Activated CD8-positive, alpha-beta T cell treated with anti-CD3 and anti-CD28 coated beads, Interleukin-2, amount 10 ng/mL, durations not matched to agents 7 days and 5 days (primary cell): ENCODE measurements around the gene ANKS6. TPM values are rescaled to one million over a fixed set of nuclear protein-coding genes. Genes with fewer than 3 reads are reported as not detected.

Experiments used
- ATAC-seq: fragments of 150-1000 bp; cut with Tn5 transposase; one replicate; pipeline ENCODE4 v1.10.0; 2021; ENCODE audit warnings: moderate library complexity
- CTCF ChIA-PET: fragments of 350-600 bp; sonication (Branson Sonifier 250); formaldehyde crosslinking; loops from one replicate; lab custom pipeline; 2021; ENCODE audit warnings: antibody characterized with exemption; lab: Charles Lee
- POLR2A ChIA-PET: fragments of 350-600 bp; sonication (Branson Sonifier 250); formaldehyde crosslinking; loops from one replicate; lab custom pipeline; 2021; ENCODE audit warnings: antibody characterized with exemption; lab: Charles Lee
- DNase-seq: peaks from one replicate; pipeline ENCODE4 v3.0.0-alpha.2; 2020
- H3K27ac Mint-ChIP-seq: one replicate; pipeline ENCODE4 v1.8.0; 2021; ENCODE audit warnings: mild to moderate bottlenecking, mixed read lengths
- H3K27me3 Mint-ChIP-seq: one replicate; pipeline ENCODE4 v1.8.0; 2021; ENCODE audit warnings: low read depth, mixed read lengths
- H3K36me3 Mint-ChIP-seq: one replicate; pipeline ENCODE4 v1.8.0; 2021; ENCODE audit warnings: low read depth, mixed read lengths
- H3K4me1 Mint-ChIP-seq: one replicate; pipeline ENCODE4 v1.8.0; 2021; ENCODE audit warnings: low read depth, mixed read lengths
- H3K4me3 Mint-ChIP-seq: one replicate; pipeline ENCODE4 v1.8.0; 2021; ENCODE audit warnings: mild to moderate bottlenecking, mixed read lengths
- H3K9me3 Mint-ChIP-seq: one replicate; pipeline ENCODE4 v1.8.0; 2022; ENCODE audit warnings: mixed read lengths; ENCODE audit not compliant: insufficient read depth
- total RNA-seq, 2 experiments: library from RNA; stranded (reverse); gene quantifications; one replicate each; pipeline ENCODE4 v1.2.3, GENCODE V29; 2021

ANKS6 gene
- total RNA-seq, 2 experiments from 2014 or later, result 3.8 to 5.8 TPM

DNA sequence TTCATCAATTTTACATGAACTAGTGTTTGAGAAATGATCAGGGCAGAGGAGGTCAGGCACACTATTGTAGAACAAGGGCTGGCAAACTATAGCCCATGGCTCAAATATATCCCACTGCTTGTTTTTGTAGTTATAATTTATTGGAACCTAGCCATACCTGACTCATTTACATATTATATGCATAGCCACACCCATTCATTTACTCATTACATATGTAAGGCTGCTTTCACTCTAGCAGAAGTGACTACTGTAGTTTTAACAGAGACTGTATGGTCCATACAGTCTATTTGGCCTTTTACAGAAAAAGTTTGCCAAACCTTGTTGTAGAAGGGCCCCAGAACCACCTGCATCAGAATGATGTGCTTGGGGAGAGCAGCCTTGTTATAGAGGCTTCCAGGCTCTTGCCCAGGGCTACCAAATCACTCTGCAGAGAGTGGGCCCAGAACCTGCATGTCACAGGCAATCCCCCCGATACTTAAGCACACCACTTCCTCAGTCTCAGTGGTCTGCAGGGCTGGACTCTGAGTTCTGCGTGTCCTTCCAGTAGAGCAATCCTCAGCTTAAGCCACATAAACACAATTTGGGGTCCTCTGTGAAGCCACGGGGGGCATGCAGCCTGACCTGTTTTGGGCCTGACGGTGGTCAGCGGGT lies 6.7 kb downstream of the ANKS6 start:
- ATAC-seq (no peak), DNase-seq (no peak)
- CTCF ChIA-PET, result interaction anchor here (0.9 to 2.6 kb wide), 3 partner anchors 13 to 473 kb away, joined by 3 to 12 read pairs (median 6); no protein-coding TSS in a partner anchor
- POLR2A ChIA-PET, result no interaction called here
- Mint-ChIP-seq H3K27me3 (no peaks in the 10 kb centered on the region), H3K36me3 (no peaks in the 10 kb centered on the region), H3K4me3 (no peak overlapping the region), H3K27ac (no peak overlapping the region), H3K4me1 (peaks cover 10% of the 10 kb centered on the region), H3K9me3 (no peaks in the 10 kb centered on the region)

DNA sequence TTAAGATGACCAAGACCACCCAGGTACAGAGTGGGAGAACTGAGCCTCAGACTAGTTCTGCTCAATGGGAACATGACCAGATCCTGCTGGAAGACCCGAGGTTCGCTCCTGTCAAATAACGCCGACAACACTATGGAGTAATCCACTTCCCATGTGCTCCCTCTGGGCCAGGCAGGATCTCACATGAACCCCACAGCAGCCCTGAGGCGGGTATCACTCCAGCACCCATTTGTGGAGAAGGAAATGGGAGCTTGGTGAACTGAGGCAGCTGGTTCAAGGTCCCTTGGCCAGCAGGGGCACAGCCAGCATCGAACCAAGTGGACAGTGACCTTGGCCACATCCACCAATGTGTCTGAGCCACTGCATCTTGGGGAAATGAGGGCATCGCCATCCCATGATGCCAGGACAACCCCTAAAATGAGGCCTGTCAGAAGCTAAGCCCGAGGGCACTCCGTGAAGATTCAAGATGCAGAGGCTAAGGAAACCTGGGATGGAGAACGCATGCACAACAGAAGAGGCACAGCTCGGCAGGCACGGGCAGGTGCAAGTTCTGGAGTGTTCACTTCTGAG lies 8.5 kb downstream of the ANKS6 start:
- Mint-ChIP-seq H3K27me3 (no peaks in the 10 kb centered on the region), H3K9me3 (no peaks in the 10 kb centered on the region), H3K4me1 (peaks cover 10% of the 10 kb centered on the region), H3K36me3 (no peaks in the 10 kb centered on the region), H3K27ac (no peak overlapping the region), H3K4me3 (no peak overlapping the region)
- ATAC-seq, result no peak
- DNase-seq, result no peak
- ChIA-PET CTCF (interaction anchor here (1.7 to 2.6 kb wide), 2 partner anchors 12 to 13 kb away, joined by 6 to 12 read pairs; no protein-coding TSS in a partner anchor), POLR2A (no interaction called here)

DNA sequence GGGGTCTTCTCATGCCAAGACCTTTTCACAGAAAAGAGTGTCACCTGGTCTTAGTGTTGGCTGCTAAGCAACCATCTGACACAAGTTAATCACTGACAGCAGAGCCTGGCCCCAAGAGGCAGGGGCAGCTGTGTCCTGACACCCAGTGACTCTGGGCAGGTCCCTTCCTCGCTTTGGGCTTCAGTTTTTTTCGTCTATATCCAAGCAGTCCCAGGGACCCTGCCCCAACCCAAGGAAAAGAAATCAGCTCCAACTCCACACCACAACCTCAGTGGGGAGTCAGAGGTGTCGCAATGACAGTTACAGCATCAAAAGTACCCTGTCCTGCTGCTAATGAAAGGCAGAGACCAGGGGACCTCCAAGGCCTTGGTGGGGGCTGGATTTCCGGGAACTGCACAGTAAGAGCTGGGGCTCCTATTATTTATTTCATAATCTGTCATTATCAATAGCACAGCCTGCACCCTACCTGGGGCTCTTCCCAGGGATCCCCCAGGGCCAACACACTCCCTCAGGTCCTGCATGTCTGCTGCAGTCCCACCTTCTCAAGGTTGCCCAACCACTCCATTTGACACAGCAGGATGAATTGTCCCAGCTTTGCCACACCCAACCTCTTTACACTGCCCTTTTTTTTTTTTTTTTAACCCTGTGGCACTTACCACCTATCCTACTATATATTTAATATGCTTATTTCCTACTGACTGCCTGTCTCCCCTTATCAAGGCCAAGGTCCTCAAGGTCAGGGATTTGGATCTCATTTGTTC lies 9.4 kb downstream of the ANKS6 start:
- ChIA-PET POLR2A (no interaction called here), CTCF (no interaction called here)
- no peak for ATAC-seq
- Mint-ChIP-seq H3K9me3 (no peaks in the 10 kb centered on the region), H3K4me3 (no peak overlapping the region), H3K4me1 (peaks cover 8% of the 10 kb centered on the region), H3K27ac (no peak overlapping the region), H3K36me3 (no peaks in the 10 kb centered on the region), H3K27me3 (no peaks in the 10 kb centered on the region)
- no peak for DNase-seq

DNA sequence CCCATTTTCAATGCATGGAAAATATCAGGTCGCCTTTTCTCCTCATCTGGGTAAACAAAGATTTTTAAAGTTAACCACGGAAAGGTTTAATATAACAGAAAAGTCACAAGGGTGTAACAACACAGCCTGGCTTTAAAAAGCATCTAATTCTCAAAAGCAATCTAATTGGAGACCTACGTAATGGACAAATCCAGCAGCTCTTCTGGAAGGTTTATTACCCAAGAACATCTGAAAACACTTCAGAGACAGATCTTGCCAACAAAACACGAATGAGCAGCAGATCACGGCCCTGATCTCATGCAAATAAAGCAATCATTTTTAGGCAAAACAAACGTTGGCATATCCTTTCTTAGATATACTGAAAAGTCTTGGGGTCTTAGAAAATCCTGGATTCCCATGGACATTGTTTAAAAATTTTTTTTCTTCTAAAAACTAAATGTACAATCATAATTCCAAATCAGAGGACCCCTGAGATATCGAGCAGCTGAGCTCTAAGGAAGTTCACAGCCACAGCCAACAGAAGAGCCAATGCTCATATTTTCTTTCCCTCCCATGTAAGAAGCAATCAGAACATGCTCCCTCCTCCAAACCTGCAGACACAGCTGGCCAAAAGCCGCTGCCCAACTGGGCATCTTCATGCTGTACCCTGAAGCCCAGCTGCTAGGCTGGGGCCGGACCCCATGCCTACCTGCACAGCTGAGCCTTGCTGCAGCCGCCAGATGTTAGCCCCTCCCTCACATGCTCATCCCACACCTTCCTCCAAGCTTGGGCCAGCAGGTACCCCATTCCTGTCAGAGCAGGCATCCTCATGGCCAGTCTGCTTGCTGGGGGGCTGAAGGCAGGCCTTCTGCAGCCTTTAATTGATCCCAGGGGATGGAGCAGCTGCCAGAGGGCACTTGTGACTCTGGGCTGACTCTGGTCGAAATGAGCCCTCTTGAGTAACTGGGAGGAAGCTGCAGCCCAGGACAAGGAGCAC lies 11.2 kb downstream of the ANKS6 start:
- Mint-ChIP-seq H3K36me3 (no peaks in the 10 kb centered on the region), H3K4me1 (no peaks in the 10 kb centered on the region), H3K27me3 (no peaks in the 10 kb centered on the region), H3K4me3 (no peak overlapping the region), H3K27ac (no peak overlapping the region), H3K9me3 (no peaks in the 10 kb centered on the region)
- POLR2A ChIA-PET, result no interaction called here
- ATAC-seq (no peak), DNase-seq (no peak)
- CTCF ChIA-PET, result interaction anchor here (0.6 to 2.1 kb wide), 3 partner anchors 9 to 27 kb away, joined by 3 to 9 read pairs (median 7); no protein-coding TSS in a partner anchor

GRCh38 chr9:98783518-98784226 lies 12.7 kb downstream of the ANKS6 start:
- Mint-ChIP-seq H3K9me3 (no peaks in the 10 kb centered on the region), H3K27ac (no peak overlapping the region), H3K4me3 (no peak overlapping the region), H3K4me1 (no peaks in the 10 kb centered on the region), H3K36me3 (no peaks in the 10 kb centered on the region), H3K27me3 (no peaks in the 10 kb centered on the region)
- ATAC-seq, result no peak
- POLR2A ChIA-PET, result no interaction called here
- no peak for DNase-seq
- CTCF ChIA-PET, result interaction anchor here (1.7 kb wide), 1 partner anchor 9 kb away, joined by 9 read pairs; no protein-coding TSS in a partner anchor

GRCh38 chr9:98781588-98782383 lies 14.6 kb downstream of the ANKS6 start:
- Mint-ChIP-seq H3K9me3 (no peaks in the 10 kb centered on the region), H3K4me1 (no peaks in the 10 kb centered on the region), H3K27me3 (no peaks in the 10 kb centered on the region), H3K27ac (no peak overlapping the region), H3K4me3 (no peak overlapping the region), H3K36me3 (no peaks in the 10 kb centered on the region)
- ATAC-seq (no peak), DNase-seq (peak; percentile 15)
- ChIA-PET CTCF (no interaction called here), POLR2A (no interaction called here)

GRCh38 chr9:98780059-98780749 lies 16.2 kb downstream of the ANKS6 start:
- Mint-ChIP-seq H3K9me3 (no peaks in the 10 kb centered on the region), H3K4me3 (no peak overlapping the region), H3K27ac (no peak overlapping the region), H3K4me1 (no peaks in the 10 kb centered on the region), H3K27me3 (no peaks in the 10 kb centered on the region), H3K36me3 (no peaks in the 10 kb centered on the region)
- DNase-seq (peak; percentile 13), ATAC-seq (no peak)
- POLR2A ChIA-PET, result no interaction called here
- CTCF ChIA-PET, result no interaction called here

- H3K36me3 Mint-ChIP-seq, result no peaks in the 10 kb centered on the region
- H3K4me3 Mint-ChIP-seq, result no peak overlapping the region
- H3K9me3 Mint-ChIP-seq, result no peaks in the 10 kb centered on the region
- H3K27me3 Mint-ChIP-seq, result no peaks in the 10 kb centered on the region
- no peak overlapping the region for H3K27ac Mint-ChIP-seq
- DNase-seq (peak; percentile 17), ATAC-seq (no peak)
- CTCF ChIA-PET, result interaction anchor here (1.2 to 2.3 kb wide), 2 partner anchors 13 to 463 kb away, joined by 3 to 10 read pairs; no protein-coding TSS in a partner anchor
- no peaks in the 10 kb centered on the region for H3K4me1 Mint-ChIP-seq
- POLR2A ChIA-PET, result no interaction called here
Measured at GRCh38 chr9:98778711-98779530, 17.4 kb downstream of the ANKS6 start.

- no peaks in the 10 kb centered on the region for H3K27me3 Mint-ChIP-seq
- no peak overlapping the region for H3K4me3 Mint-ChIP-seq
- DNase-seq (no peak), ATAC-seq (no peak)
- H3K9me3 Mint-ChIP-seq, result no peaks in the 10 kb centered on the region
- H3K4me1 Mint-ChIP-seq, result no peaks in the 10 kb centered on the region
- CTCF ChIA-PET, result interaction anchor here (1.2 to 2.3 kb wide), 3 partner anchors 12 to 462 kb away, joined by 3 to 10 read pairs (median 3); no protein-coding TSS in a partner anchor
- no peak overlapping the region for H3K27ac Mint-ChIP-seq
- no peaks in the 10 kb centered on the region for H3K36me3 Mint-ChIP-seq
- POLR2A ChIA-PET, result no interaction called here
Measured at GRCh38 chr9:98778251-98778650, 18.1 kb downstream of the ANKS6 start.
